ENCODE results near the gene SOS2. TPM values are rescaled to one million over a fixed set of nuclear protein-coding genes. Genes with fewer than 3 reads are reported as not detected.

The SOS2 gene
- total RNA-seq, 4 donors from 2014 or later, result 43.4 to 69.9 (median 57.9) TPM

- 69 to 81% methylated on average over 8 of the region's 8 CpGs for WGBS, 2 donors
- TF ChIP-seq POLR2A (IDR thresholded peaks at IDR 0.05), result no peak
- TF ChIP-seq, protein P1, sequence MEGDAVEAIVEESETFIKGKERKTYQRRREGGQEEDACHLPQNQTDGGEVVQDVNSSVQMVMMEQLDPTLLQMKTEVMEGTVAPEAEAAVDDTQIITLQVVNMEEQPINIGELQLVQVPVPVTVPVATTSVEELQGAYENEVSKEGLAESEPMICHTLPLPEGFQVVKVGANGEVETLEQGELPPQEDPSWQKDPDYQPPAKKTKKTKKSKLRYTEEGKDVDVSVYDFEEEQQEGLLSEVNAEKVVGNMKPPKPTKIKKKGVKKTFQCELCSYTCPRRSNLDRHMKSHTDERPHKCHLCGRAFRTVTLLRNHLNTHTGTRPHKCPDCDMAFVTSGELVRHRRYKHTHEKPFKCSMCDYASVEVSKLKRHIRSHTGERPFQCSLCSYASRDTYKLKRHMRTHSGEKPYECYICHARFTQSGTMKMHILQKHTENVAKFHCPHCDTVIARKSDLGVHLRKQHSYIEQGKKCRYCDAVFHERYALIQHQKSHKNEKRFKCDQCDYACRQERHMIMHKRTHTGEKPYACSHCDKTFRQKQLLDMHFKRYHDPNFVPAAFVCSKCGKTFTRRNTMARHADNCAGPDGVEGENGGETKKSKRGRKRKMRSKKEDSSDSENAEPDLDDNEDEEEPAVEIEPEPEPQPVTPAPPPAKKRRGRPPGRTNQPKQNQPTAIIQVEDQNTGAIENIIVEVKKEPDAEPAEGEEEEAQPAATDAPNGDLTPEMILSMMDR (IDR thresholded peaks at IDR 0.05), result no peak
These were observed 163.5 kb downstream of the SOS2 start for GRCh38 chr14:50067723-50068495.

More at GRCh38 chr14:50067723-50068495, 163.5 kb downstream of the SOS2 start:
- Histone ChIP-seq H3K4me3 (replicated peaks in 1 of 3) (no peak overlapping the region), H3K27ac (no peak overlapping the region), H3K9me3 (no peaks in the 10 kb centered on the region), H3K27me3 (no peaks in the 10 kb centered on the region), H3K4me1 (peaks cover 0 to 7% of the 10 kb centered on the region in 2 donors), H3K36me3 (no peaks in the 10 kb centered on the region)
- DNase-seq, result no peak
- intact Hi-C loops (cut with DNase I), result no loop called here

Small RNA genes within 50 kb of the gene (small RNA-seq; reads per million reads assigned to genes)
- gene RF00019, result not detected

Other genes with a start within 250 kb of the SOS2 start
- 10 to 100 TPM in 3 of 4 donors, 1 to 10 TPM in 1; 4.5 to 16.0 (median 12.3) TPM for gene VCPKMT, start 115.0 kb downstream of the SOS2 start, total RNA-seq
- 10 to 100 TPM in 2 of 4 donors, 1 to 10 TPM in 2; 8.7 to 10.9 (median 9.7) TPM for gene L2HGDH, start 80.7 kb upstream of the SOS2 start, total RNA-seq
- gene DMAC2L, start 80.7 kb upstream of the SOS2 start, total RNA-seq, result 10 to 100 TPM; 15.2 to 44.2 (median 32.8) TPM
- 10 to 100 TPM; 18.6 to 37.9 (median 35.5) TPM for gene CDKL1, start 165.3 kb upstream of the SOS2 start, total RNA-seq